ENCODE data around the gene NCEH1. TPM values are rescaled to one million over a fixed set of nuclear protein-coding genes. Genes with fewer than 3 reads are reported as not detected.

NCEH1 gene
- polyA plus RNA-seq, 3 donors: 8.6 to 23.9 (median 20.7) TPM

DNA sequence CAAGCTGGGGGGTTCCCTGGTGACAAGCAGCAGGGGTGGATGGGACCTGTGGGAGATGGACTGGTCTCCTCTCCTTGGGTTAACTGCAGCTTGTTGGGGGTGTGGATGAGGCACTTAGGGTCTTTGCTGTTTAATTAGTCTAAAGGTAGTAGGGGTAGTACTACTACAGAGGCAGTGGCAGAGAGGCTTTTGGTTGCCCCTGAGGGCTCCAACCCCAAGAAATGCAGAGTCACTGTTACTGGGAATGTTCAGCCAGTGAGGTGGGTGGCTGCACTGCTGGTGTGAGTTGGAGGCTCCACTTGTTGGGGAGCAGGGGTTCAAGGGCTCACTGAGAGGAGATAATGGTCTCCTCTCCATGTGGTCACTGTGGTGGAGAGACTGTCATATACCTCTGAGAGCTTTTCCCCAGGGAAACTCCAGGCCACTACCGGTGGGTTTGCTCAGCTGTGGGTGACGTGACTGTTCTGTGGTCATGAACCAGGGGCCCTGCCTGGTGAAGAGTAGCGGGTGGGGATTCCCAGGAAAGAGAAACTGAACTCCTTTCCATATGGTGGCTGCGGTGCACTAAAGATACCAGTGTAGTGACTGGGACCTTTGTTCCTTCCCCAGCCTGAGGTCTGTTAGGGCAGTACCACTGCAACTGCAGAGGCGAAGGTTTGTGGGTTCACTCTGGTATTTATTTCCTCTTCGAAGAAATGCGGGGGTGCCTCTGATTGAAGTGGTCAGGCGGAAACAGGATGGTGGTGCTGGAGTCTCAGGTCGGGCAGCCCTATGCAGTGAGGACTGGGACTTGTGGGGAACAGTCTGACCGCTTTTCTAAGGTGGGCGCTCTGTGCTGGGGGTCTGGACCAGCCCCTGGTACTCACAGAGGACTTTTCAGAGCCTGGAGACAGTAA, 118.7 kb downstream of the NCEH1 start:
- intact Hi-C loops (cut with micrococcal nuclease): loop anchor here (5.0 to 10.0 kb wide), 3 partner anchors 47 to 100 kb away; partner anchors contain the start of gene TNFSF10 (in 1 of the 2)
- peaks cover 0 to 1% (median 0%) of the 10 kb centered on the region in 3 donors for H3K27me3 Mint-ChIP-seq (ENCODE audit: low read depth in 3 of 3)

DNA sequence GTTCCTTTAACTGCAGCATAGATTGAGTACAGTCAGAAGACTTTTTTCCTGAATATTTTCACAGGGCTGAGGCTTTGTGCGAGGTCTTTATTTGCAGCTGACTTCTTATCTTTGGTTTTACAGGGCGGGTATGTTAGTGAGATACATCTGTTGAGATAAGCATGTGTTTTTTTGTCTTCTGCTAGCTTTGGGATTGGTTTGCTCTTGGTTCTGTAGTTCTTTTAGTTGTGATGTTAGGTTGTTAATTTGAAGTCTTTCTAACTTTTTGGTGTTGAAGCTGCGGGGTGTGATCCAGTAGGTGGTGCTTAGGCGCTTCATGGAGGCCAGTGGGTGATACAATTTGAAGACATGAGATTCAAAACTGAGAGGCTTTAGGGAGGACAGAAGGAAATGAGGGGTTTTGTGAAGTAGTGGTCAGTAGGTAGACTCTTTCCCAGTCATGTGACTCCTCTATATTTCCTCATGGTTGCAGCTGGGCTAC, 119.7 kb downstream of the NCEH1 start:
- Mint-ChIP-seq H3K4me1 (peaks cover 73% of the 10 kb centered on the region), H3K36me3 (peaks cover 2 to 9% of the 10 kb centered on the region in 2 donors), H3K9me3 (peaks cover 7 to 12% (median 9%) of the 10 kb centered on the region in 7 donors), H3K27ac (peak overlapping the region in 4 of 7 donors; percentile 47 to 91 (median 72)), H3K27me3 (ENCODE audit: low read depth in 3 of 3) (peaks cover 0 to 1% (median 0%) of the 10 kb centered on the region in 3 donors), H3K4me3 (no peak overlapping the region)
- Histone ChIP-seq H4K20me1 (ENCODE audit: insufficient read depth, low read length) (no peaks in the 10 kb centered on the region), H3K4me2 (replicated peaks; ENCODE audit: extremely low read depth, low read length, poor library complexity, severe bottlenecking) (no peak overlapping the region), H3K4me3 (replicated peaks in 1 of 3; ENCODE audit: low read depth in 2 of 3, low read length in 3 of 3) (peak overlapping the region in 1 of 3 experiments; percentile 41), H3K36me3 (replicated peaks in 1 of 2; ENCODE audit: control insufficient read depth in 1 of 2, insufficient read depth in 2 of 2, low read length in 2 of 2) (no peaks in the 10 kb centered on the region), H3K9me3 (replicated peaks in 1 of 2; ENCODE audit: control insufficient read depth in 1 of 2, insufficient read depth in 1 of 2, low read length in 2 of 2) (peaks cover 0 to 6% of the 10 kb centered on the region in 2 donors), H3K27me3 (ENCODE audit: control insufficient read depth in 2 of 2, insufficient read depth in 2 of 2, low read length in 2 of 2) (no peaks in the 10 kb centered on the region), H3K79me2 (ENCODE audit: insufficient read depth, low read length) (peaks cover 11% of the 10 kb centered on the region), H2AFZ (ENCODE audit: insufficient read depth, low read depth, low read length, poor library complexity, severe bottlenecking) (no peak overlapping the region), H3K4me1 (ENCODE audit: control insufficient read depth in 1 of 2, insufficient read depth in 2 of 2, low read length in 2 of 2) (peaks cover 59 to 63% of the 10 kb centered on the region in 2 donors), H3K9ac (ENCODE audit: insufficient read depth, low read length, poor library complexity, severe bottlenecking) (no peak overlapping the region), H3K27ac (ENCODE audit: low read depth in 1 of 2, low read length in 2 of 2) (peak overlapping the region in 1 of 2 donors; percentile 80)
- TF ChIP-seq, protein P1, sequence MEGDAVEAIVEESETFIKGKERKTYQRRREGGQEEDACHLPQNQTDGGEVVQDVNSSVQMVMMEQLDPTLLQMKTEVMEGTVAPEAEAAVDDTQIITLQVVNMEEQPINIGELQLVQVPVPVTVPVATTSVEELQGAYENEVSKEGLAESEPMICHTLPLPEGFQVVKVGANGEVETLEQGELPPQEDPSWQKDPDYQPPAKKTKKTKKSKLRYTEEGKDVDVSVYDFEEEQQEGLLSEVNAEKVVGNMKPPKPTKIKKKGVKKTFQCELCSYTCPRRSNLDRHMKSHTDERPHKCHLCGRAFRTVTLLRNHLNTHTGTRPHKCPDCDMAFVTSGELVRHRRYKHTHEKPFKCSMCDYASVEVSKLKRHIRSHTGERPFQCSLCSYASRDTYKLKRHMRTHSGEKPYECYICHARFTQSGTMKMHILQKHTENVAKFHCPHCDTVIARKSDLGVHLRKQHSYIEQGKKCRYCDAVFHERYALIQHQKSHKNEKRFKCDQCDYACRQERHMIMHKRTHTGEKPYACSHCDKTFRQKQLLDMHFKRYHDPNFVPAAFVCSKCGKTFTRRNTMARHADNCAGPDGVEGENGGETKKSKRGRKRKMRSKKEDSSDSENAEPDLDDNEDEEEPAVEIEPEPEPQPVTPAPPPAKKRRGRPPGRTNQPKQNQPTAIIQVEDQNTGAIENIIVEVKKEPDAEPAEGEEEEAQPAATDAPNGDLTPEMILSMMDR (IDR thresholded peaks at IDR 0.05): no peak
- DNase-seq: no peak
- 96% methylated on average over 4 of the region's 4 CpGs for WGBS (ENCODE audit: insufficient coverage)
- intact Hi-C loops (cut with micrococcal nuclease): loop anchor here (5.0 to 10.0 kb wide), 3 partner anchors 46 to 99 kb away; partner anchors contain the start of gene TNFSF10 (in 1 of the 2)

More for the DNA sequence above, 118.7 kb downstream of the NCEH1 start:
- H3K4me3 ChIP-seq (replicated peaks in 1 of 3; ENCODE audit: low read depth in 2 of 3, low read length in 3 of 3): peak overlapping the region in 1 of 3 experiments; percentile 41
- peaks cover 7 to 12% (median 9%) of the 10 kb centered on the region in 7 donors for H3K9me3 Mint-ChIP-seq
- peak overlapping the region; percentile 49 for H2AFZ ChIP-seq (ENCODE audit: insufficient read depth, low read depth, low read length, poor library complexity, severe bottlenecking)
- no peaks in the 10 kb centered on the region for H3K36me3 ChIP-seq (replicated peaks in 1 of 2; ENCODE audit: control insufficient read depth in 1 of 2, insufficient read depth in 2 of 2, low read length in 2 of 2)
- H3K4me3 Mint-ChIP-seq: peak overlapping the region; percentile 54 to 77
- TF ChIP-seq, protein P1 (IDR thresholded peaks at IDR 0.05): no peak
- peak overlapping the region; percentile 83 to 94 (median 89) for H3K27ac Mint-ChIP-seq
- no peaks in the 10 kb centered on the region for H4K20me1 ChIP-seq (ENCODE audit: insufficient read depth, low read length)
- peak overlapping the region; percentile 34 for H3K9ac ChIP-seq (ENCODE audit: insufficient read depth, low read length, poor library complexity, severe bottlenecking)
- peak overlapping the region; percentile 57 for H3K4me2 ChIP-seq (replicated peaks; ENCODE audit: extremely low read depth, low read length, poor library complexity, severe bottlenecking)
- peaks cover 50 to 53% of the 10 kb centered on the region in 2 donors for H3K4me1 ChIP-seq (ENCODE audit: control insufficient read depth in 1 of 2, insufficient read depth in 2 of 2, low read length in 2 of 2)
- peaks cover 0 to 6% of the 10 kb centered on the region in 2 donors for H3K9me3 ChIP-seq (replicated peaks in 1 of 2; ENCODE audit: control insufficient read depth in 1 of 2, insufficient read depth in 1 of 2, low read length in 2 of 2)
- H3K27ac ChIP-seq (ENCODE audit: low read depth in 1 of 2, low read length in 2 of 2): peak overlapping the region; percentile 38 to 80
- peak; percentile 55 to 95 (median 63) for DNase-seq
- WGBS (ENCODE audit: insufficient coverage): 0% methylated on average over 6 of the region's 11 CpGs
- peaks cover 67% of the 10 kb centered on the region for H3K4me1 Mint-ChIP-seq
- H3K36me3 Mint-ChIP-seq: peaks cover 2 to 9% of the 10 kb centered on the region in 2 donors
- peaks cover 11% of the 10 kb centered on the region for H3K79me2 ChIP-seq (ENCODE audit: insufficient read depth, low read length)
- H3K27me3 ChIP-seq (ENCODE audit: control insufficient read depth in 2 of 2, insufficient read depth in 2 of 2, low read length in 2 of 2): no peaks in the 10 kb centered on the region

Data from CD14-positive monocyte (primary cell).